ENCODE measurements around the gene GYPC.
"Not testable (repeated sequence)": the region's sequence is repeated elsewhere in the genome, so short reads cannot be mapped to it uniquely, and the experiment has no call there.

Gene GYPC

GRCh38 chr2:126655500-126656430 lies at the start of gene GYPC:
GYPC (plus strand) TSS chr2:126656158; CDS start chr2:126656264, 106 bp downstream.
- no peak for DNase-seq

GRCh38 chr2:126614524-126615227 lies 41.3 kb upstream of the GYPC start:
- DNase-seq: no peak

GRCh38 chr2:126616606-126617069 lies 39.3 kb upstream of the GYPC start:
- DNase-seq: no peak

- DNase-seq: no peak
These were observed 35.7 kb upstream of the GYPC start for GRCh38 chr2:126620302-126620701.

DNA sequence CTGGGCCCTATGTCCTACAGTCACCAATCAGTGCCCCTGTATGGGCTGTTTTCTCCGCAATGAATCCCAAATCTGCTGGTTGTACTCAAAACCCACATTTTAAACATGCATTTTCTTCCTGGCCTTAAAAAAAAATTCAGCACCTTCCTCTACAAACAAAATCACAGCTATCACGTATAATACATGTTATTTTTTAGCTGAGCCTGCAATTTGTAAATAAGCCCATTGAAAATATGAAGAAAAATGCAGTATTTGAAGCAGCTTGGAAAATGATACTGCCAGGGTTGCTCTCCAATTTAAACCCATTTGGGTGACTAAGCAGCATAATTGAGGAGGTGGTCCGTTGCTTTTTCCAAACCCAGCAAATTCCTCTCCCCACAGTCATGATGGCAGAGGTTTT lies 33.0 kb upstream of the GYPC start:
- no peak for DNase-seq

DNA sequence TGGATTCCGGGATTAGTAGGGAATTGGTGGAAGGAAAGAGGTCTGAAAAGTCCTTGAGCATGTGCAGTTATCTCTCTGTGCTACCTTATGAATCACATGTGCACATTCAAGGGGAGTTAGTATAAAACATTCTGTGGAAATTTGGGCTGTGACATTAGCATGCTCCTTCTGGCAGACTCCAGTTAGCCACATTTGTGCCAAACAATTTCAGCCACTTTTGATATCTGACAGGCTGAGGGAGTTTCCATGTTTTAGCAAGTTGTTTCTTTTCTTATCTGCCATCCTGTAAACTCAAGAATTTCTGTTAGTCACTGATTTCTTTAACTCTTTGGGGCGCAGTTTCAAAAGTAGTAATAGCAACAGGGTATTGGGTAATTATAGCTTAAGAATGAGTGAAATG lies 28.3 kb upstream of the GYPC start:
- DNase-seq: no peak

DNA sequence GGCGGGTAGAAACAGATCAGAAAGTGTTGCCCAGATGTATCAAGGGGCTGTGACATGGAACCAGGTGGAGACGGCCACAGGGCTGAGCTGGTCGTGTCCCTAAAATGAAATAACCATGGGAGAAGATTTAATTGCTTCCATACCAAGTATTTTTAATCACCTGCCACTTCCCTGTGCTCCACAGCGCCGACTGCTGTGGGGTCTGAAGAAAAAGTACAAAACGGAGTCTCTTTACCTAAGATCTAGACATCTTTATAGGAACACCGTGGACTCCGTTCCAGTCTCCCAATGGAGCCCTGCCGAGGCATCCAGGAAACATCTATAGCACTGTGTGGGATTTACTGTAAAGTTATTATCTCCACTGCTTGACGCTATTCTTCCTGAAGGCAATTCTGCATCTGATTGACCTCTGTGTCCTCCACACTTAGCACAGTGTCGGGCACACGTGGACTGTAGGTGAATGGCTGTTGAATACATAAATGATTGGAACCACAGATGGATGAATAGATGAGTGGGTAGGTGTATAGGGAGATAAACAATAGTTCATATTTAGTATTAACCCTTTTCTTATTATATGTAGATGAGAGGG lies 21.6 kb upstream of the GYPC start:
- no peak for DNase-seq

DNA sequence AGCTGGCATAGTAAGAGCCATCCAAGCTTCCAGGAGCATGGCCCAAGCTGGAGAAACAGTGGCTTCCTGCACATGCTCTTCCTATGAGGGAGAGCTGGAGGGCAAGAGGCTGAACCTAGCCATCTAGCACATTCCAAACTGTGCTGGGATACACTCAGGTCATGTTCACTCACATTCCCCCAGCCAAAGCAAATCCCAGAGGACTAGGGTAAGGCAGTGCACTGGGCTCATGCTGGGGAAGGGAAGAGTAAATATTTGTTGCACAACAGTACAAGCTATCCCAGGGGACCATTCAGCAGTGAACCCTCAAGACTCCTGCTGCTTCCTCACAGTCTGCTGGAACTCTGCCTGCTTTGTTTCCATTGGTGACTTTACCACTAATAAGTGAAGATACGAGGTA lies 20.7 kb upstream of the GYPC start:
- no peak for DNase-seq

- no peak for DNase-seq
These were observed 20.2 kb upstream of the GYPC start for GRCh38 chr2:126635736-126636135.

- no peak for DNase-seq
These were observed 18.6 kb upstream of the GYPC start for GRCh38 chr2:126637386-126637785.

- no peak for DNase-seq
These were observed 17.2 kb upstream of the GYPC start for GRCh38 chr2:126638746-126639145.

GRCh38 chr2:126639276-126639675 lies 16.7 kb upstream of the GYPC start:
- DNase-seq: no peak

GRCh38 chr2:126641294-126641693 lies 14.7 kb upstream of the GYPC start:
- DNase-seq: not testable (repeated sequence)

DNA sequence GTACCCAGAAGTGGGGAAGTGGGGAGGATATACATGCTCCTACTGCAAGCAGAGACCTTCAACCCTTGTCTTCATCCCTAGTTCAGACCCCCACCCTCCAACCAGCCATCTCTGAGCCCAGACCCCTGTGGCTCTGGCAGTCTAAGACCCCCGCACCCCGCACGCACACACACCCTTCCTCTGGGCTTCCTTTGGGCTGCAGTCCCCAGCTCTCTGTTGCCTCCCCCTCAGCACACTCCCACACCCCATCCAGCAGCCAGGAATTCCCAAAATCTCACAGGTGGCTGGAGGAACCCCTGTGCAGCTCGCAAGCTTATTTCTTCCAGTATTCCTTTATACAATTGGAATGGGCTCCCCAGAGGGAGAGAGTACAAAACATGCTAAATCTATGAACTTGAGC lies 13.9 kb upstream of the GYPC start:
- no peak for DNase-seq

DNA sequence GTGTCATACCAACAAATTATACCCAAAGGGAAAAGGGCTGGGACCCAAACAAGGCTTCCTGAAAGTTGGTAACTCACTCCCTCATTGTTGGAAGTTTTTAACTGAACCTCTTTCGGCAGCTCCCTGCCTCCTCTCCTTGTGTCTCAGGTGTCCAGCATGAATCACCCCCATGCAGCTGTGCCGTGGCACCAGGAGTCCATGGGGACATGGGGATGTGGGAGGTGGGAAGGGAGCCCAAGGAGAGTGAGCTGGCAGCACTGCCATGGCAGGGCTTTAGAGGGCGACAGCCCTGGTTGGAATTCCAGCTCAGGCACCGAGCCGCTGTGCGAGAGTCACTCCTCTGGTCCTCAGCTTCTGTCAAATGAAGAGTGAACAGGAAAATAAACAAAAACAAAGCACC lies 12.5 kb upstream of the GYPC start:
- DNase-seq: no peak

DNA sequence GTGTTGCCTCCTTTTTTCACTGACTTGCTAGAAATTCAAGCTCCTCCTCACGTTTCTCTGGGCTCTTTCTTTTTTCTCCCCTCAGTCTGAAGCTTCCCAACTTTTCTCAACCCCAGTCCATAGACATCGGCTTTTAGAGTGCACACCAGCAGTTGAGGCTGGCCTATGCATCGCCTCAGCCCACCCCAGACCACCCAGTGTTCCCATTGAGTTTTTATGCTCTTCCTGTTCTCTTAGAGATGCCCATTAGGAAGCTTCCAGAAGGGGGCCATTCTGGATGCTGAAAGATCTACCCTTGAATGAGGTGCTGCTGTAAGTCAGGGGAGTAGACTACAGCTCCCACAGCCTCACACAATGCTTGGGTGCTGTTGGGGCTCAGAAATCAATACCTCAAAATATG lies 12.0 kb upstream of the GYPC start:
- DNase-seq: no peak

GRCh38 chr2:126644630-126645191 lies 11.2 kb upstream of the GYPC start:
- no peak for DNase-seq

DNA sequence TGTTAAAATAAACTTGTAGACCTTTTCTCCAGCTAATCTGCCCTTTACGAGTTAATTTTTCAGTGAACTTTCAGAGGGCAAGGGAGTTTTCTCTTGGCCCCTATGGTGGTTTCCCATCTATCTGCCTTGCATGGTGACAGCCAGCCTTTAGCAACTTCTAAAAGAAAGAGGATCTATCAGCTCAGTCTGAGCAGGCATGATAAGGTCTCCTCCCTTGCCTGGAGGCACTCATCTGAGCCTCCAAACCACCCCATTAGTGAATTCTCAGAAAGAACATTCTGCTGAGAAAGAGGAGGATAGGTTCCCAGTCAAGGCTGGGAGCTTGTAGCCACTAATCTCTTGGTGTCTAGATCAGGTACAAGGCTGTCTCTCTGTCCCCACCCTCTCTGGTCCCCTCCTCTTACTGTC lies 10.7 kb upstream of the GYPC start:
- DNase-seq: no peak

DNA sequence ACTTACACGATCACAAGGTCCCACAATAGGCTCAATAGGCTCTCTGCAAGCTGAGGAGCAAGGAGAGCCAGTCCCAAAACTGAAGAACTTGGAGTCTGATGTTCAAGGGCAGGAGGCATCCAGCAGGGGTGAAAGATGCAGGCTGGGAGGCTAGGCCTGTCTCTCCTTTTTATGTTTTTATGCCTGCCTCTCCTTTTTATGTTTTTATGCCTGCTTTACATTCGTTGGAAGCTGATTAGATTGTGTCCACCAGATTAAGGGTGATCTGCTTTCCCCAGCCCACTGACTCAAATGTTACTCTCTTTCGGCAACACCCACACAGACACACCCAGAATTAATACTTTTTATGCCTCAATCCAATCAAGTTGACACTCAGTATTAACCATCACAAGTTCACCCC lies 9.9 kb upstream of the GYPC start:
- no peak for DNase-seq

DNA sequence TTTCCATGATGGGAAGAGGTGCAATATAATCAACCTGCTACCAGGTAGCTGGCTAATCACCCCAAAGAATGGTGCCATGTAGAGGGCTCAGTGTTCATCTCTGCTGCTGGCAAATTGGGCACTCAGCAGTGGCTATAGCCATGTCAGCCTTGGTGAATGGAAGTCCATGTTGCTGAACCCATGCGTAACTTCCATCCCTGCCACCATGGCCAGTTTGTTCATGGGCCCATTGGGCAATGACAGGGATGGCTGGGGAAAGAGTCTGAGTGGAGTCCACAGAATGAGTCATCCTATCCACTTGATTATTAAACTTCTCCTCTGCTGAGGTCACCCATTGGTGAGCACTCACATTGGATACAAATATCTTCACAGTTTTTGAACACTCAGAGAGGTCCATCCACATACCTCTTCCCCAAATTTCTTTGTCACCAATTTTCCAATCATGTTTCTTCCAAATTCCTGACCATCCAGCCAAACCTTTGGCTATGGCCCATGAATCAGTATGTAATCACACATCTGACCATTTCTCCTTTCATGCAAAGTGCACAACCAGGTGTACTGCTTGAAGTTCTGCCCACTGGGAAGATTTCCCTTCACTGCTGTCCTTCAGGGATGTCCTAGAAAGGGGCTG lies 8.1 kb upstream of the GYPC start:
- DNase-seq: not testable (repeated sequence)

DNA sequence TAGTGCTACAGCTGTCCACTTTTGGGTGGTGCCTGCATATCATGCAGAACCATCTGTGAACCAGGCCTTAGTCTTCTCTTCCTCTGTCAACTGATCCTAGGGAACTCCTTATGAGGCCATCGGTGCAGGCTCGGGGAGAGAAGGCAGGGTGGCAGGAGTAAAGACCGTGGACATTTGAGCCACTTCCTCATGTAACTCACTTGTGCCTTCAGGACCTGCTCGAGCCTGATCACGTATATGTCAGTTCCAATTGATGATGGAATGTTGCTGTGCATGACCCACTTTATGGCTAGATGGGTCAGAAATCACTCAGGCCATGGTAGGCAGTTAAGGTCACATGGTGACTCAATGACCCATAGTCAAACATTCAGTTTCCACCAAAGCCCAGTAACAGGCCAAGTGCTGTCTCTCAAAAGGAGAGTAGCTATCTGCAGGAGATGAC lies 7.6 kb upstream of the GYPC start:
- DNase-seq: not testable (repeated sequence)

DNA sequence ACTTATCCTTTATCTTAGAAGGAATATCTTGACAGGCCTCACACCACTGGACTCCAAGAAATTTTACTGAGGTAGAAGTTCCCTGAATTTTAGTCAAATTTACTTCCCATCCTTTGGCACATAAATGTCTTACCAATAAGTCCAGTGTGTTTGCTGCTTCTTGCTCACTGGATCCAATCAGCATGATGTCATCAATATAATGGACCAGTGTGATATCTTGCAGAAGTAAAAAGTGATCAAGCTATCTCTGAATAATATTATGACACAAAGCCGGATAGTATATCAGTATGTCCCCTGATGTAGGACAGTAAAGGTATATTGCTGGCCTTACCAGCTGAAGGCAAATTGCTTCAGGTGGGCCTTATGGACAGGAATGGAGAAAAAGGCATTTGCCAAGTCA lies 6.9 kb upstream of the GYPC start:
- no peak for DNase-seq

GRCh38 chr2:126650994-126651393 lies 5.0 kb upstream of the GYPC start:
- DNase-seq: no peak
